Transverse colon (tissue), 4 donors: ENCODE measurements around the gene SLC7A10.

Source experiments
- CTCF ChIP-seq, 5 experiments: fragments of 200-600 bp in 3 of 5; fragments of 450-650 bp in 2 of 5; sonication (generic) in 3 of 5; IDR thresholded peaks; 1 replicate in 2 of 5; 2 replicates in 3 of 5; pipeline ENCODE4 v1.5.1; 2016 to 2017; ENCODE audit warnings: antibody characterized with exemption in 5 of 5, inconsistent platforms in 3 of 5, mild to moderate bottlenecking in 2 of 5, moderate library complexity in 1 of 5
- EP300 ChIP-seq: sonication (generic); formaldehyde crosslinking; IDR thresholded peaks from one replicate; pipeline ENCODE4 v1.6.1; 2017; ENCODE audit warnings: antibody characterized with exemption, low read depth
- POLR2A ChIP-seq: fragments of 450-650 bp; IDR thresholded peaks from one replicate; pipeline ENCODE4 v1.6.1; 2016; ENCODE audit warnings: antibody characterized with exemption, mild to moderate bottlenecking, moderate library complexity
- POLR2AphosphoS5 ChIP-seq, 3 donors: sonication (generic); formaldehyde crosslinking; IDR thresholded peaks; one replicate each; pipeline ENCODE4 v1.6.1; 2016; ENCODE audit warnings: antibody characterized with exemption in 3 of 3

GRCh38 chr19:33175886-33176669 lies 49.6 kb downstream of the SLC7A10 start:
- TF ChIP-seq CTCF (IDR thresholded peaks at IDR 0.05) (no peak), EP300 (no peak), POLR2AphosphoS5 (IDR thresholded peaks at IDR 0.05) (no peak), POLR2A (no peak)
